ENCODE results near the gene ROCK2. TPM values are rescaled to one million over a fixed set of nuclear protein-coding genes. Genes with fewer than 3 reads are reported as not detected.

ROCK2 gene
- total and polyA plus RNA-seq, 2 of the 13 experiments (the other 11 are each of a cell fraction or from before 2014, with no cell fraction given) = 38.1 to 119 TPM

DNA sequence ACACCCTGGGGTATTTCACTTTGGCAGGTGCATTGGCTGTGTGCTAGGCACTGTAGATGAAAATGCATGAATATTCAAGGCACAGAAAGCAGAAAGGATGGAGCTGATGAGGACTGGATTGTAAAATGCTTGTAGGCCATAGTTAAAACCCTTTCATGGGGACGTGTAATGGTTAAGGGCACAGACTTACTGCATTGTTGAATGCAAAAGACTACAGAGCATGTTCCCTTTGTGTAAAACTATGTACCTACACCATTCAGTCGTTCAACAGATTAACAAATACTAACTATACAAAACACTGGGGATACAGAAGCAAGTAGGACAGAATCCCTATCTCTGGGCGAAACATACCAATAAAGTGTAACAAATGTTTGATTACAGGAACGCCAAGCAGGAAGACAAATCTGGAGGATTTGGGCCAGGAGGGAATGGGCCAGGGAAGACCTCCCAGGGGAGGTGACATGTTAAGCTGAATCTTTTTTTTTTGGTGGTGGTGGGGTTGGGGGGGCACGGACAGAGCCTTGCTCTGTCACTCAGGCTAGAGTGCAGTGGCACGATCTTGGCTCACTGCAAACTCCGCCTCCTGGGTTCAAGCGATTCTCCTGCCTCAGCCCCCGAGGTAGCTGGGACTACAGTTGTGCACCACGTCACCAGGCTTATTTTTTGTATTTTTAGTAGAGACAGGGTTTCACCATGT, 19.6 kb upstream of the ROCK2 start (continued):
- TF ChIP-seq, protein P1, sequence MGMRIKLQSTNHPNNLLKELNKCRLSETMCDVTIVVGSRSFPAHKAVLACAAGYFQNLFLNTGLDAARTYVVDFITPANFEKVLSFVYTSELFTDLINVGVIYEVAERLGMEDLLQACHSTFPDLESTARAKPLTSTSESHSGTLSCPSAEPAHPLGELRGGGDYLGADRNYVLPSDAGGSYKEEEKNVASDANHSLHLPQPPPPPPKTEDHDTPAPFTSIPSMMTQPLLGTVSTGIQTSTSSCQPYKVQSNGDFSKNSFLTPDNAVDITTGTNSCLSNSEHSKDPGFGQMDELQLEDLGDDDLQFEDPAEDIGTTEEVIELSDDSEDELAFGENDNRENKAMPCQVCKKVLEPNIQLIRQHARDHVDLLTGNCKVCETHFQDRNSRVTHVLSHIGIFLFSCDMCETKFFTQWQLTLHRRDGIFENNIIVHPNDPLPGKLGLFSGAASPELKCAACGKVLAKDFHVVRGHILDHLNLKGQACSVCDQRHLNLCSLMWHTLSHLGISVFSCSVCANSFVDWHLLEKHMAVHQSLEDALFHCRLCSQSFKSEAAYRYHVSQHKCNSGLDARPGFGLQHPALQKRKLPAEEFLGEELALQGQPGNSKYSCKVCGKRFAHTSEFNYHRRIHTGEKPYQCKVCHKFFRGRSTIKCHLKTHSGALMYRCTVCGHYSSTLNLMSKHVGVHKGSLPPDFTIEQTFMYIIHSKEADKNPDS (CRISPR knock-in tag; IDR thresholded peaks at IDR 0.05) = no peak
- TF ChIP-seq KAT2B (IDR thresholded peaks at IDR 0.05; ENCODE audit: borderline replicate concordance, low read depth, low read length) (no peak), ZBTB44 (CRISPR knock-in tag; IDR thresholded peaks at IDR 0.05) (no peak), NCOA1 (CRISPR knock-in tag; IDR thresholded peaks at IDR 0.05) (no peak), RFX3 (CRISPR knock-in tag; IDR thresholded peaks at IDR 0.05) (no peak), MZF1 (CRISPR knock-in tag; IDR thresholded peaks at IDR 0.05; ENCODE audit: borderline replicate concordance) (no peak), GTF2F1 (IDR thresholded peaks at IDR 0.05; ENCODE audit: low read length) (0 out of 2 replicates have a peak, but pooled peaks have one; percentile 18), ZFY (CRISPR knock-in tag; IDR thresholded peaks at IDR 0.05) (no peak), ZNF781 (CRISPR knock-in tag; IDR thresholded peaks at IDR 0.05; ENCODE audit: borderline replicate concordance, not compliant biosample characterization) (no peak), ZNF598 (CRISPR knock-in tag; IDR thresholded peaks at IDR 0.05; ENCODE audit: borderline replicate concordance) (no peak), CENPX (CRISPR knock-in tag; IDR thresholded peaks at IDR 0.05) (no peak), ZNF510 (CRISPR knock-in tag; IDR thresholded peaks at IDR 0.05; ENCODE audit: low read depth) (no peak), ZNF737 (CRISPR knock-in tag; IDR thresholded peaks at IDR 0.05; ENCODE audit: borderline replicate concordance) (no peak), SALL2 (CRISPR knock-in tag; IDR thresholded peaks at IDR 0.05) (no peak), ZNF777 (CRISPR knock-in tag; IDR thresholded peaks at IDR 0.05) (no peak), KAT8 (CRISPR knock-in tag; IDR thresholded peaks at IDR 0.05) (no peak), HMG20B (CRISPR knock-in tag; conservative IDR thresholded peaks at IDR 0.05) (0 out of 2 replicates have a peak, but pooled peaks have one; percentile 20), ZSCAN22 (CRISPR knock-in tag; IDR thresholded peaks at IDR 0.05) (no peak), MEIS2 (CRISPR knock-in tag; IDR thresholded peaks at IDR 0.05) (no peak), XBP1 (CRISPR knock-in tag; IDR thresholded peaks at IDR 0.05) (no peak), ZNF770 (CRISPR knock-in tag; IDR thresholded peaks at IDR 0.05) (no peak), ZNF136 (CRISPR knock-in tag; IDR thresholded peaks at IDR 0.05; ENCODE audit: low read depth) (no peak), NFIB (CRISPR knock-in tag; IDR thresholded peaks at IDR 0.05; ENCODE audit: borderline replicate concordance) (no peak), ZNF841 (CRISPR knock-in tag; IDR thresholded peaks at IDR 0.05; ENCODE audit: borderline replicate concordance) (no peak), TP53 (CRISPR knock-in tag; conservative IDR thresholded peaks at IDR 0.05) (no peak)

Data from HepG2 (cell line).